BJ (cell line): ENCODE results near the gene SNAP25. TPM values are rescaled to one million over a fixed set of nuclear protein-coding genes. Genes with fewer than 3 reads are reported as not detected.

ENCODE experiments used
- CTCF ChIA-PET: fragments of 350-600 bp; formaldehyde crosslinking; extraction: SDS; loops from one replicate; lab custom pipeline; 2021; ENCODE audit warnings: antibody characterized with exemption, inconsistent platforms; lab: Yijun Ruan, JAX
- POLR2A ChIA-PET: fragments of 300-600 bp; sonication (Branson Sonifier 250); formaldehyde crosslinking; extraction: SDS; loops from one replicate; lab custom pipeline; 2021; ENCODE audit warnings: antibody characterized with exemption; lab: Charles Lee
- DNase-seq: peaks from one replicate; pipeline ENCODE4 v3.0.0-alpha.2; 2011; ENCODE audit warnings: low read depth
- H3K27me3 ChIP-seq: 2 replicates; pipeline ENCODE4 v1.6.0; 2011; ENCODE audit warnings: low read length; ENCODE audit not compliant: control insufficient read depth, insufficient read depth
- H3K36me3 ChIP-seq: 2 replicates; pipeline ENCODE4 v1.5.1; 2011; ENCODE audit warnings: low read length; ENCODE audit not compliant: control insufficient read depth, insufficient read depth
- H3K4me3 ChIP-seq: 2 replicates; pipeline ENCODE4 v1.5.1; 2011; ENCODE audit warnings: low read depth, mild to moderate bottlenecking, control low read depth, low read length
- polyA plus RNA-seq: library from polyadenylated mRNA; depleted of rRNA; stranded (reverse); fragments of >200 nt; gene quantifications from 2 replicates; pipeline ENCODE4 v1.2.3, GENCODE V29; 2011
- TF ChIP-seq, protein P1 (sequence below): IDR thresholded peaks from 2 replicates; pipeline ENCODE4 v1.5.1; 2011; ENCODE audit warnings: low read depth, mild to moderate bottlenecking, control low read depth, inconsistent platforms, low read length, moderate library complexity; ENCODE audit not compliant: insufficient read depth

Gene SNAP25
- polyA plus RNA-seq, 1 experiment = 0.56 TPM

DNA sequence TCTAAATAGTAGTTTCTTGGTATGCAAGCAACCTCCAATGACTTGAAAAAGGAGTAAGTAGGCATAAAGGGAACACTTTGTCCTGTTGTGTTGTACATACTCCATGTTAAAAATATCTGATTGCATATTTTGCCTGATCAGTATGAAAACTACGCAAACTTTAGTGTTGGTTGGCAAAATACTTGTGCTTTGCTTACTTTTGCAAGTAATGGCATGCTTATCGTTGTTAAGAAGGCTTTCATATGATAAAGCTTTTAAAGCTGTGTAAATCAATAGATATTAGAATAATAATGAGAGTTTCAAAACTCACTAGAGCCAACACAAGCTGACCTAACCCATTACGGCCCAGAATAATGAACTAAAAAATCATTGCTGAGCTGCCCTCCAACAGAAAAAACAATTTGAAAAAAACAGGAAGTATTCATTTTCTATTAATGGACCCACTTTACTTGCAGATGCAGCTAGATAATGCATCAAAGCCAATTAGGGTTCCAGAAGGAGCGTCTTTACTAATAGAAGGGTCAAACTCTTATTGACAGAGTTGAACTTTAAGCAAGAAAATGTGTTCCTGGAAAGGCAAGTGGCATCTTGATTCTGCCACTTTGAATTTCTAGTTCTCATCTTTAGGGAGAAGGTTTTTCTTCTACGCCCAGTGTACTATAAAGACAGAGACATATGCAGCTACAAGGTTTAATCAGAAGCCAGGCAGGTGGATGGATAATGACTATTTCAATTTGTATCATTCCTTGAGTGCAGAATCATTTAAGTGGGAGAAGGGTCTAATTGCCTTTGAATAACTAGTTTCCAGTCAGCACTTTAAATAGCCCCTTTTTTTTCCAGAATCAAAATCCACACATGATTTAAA is 82.2 kb downstream of the SNAP25 start:
- Histone ChIP-seq H3K4me3 (no peak overlapping the region), H3K36me3 (no peaks in the 10 kb centered on the region), H3K27me3 (no peaks in the 10 kb centered on the region; the same call in 1 of the 2 replicates)
- no peak for DNase-seq
- TF ChIP-seq, protein P1, sequence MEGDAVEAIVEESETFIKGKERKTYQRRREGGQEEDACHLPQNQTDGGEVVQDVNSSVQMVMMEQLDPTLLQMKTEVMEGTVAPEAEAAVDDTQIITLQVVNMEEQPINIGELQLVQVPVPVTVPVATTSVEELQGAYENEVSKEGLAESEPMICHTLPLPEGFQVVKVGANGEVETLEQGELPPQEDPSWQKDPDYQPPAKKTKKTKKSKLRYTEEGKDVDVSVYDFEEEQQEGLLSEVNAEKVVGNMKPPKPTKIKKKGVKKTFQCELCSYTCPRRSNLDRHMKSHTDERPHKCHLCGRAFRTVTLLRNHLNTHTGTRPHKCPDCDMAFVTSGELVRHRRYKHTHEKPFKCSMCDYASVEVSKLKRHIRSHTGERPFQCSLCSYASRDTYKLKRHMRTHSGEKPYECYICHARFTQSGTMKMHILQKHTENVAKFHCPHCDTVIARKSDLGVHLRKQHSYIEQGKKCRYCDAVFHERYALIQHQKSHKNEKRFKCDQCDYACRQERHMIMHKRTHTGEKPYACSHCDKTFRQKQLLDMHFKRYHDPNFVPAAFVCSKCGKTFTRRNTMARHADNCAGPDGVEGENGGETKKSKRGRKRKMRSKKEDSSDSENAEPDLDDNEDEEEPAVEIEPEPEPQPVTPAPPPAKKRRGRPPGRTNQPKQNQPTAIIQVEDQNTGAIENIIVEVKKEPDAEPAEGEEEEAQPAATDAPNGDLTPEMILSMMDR = no peak
- ChIA-PET POLR2A (no interaction called here), CTCF (no interaction called here)

DNA sequence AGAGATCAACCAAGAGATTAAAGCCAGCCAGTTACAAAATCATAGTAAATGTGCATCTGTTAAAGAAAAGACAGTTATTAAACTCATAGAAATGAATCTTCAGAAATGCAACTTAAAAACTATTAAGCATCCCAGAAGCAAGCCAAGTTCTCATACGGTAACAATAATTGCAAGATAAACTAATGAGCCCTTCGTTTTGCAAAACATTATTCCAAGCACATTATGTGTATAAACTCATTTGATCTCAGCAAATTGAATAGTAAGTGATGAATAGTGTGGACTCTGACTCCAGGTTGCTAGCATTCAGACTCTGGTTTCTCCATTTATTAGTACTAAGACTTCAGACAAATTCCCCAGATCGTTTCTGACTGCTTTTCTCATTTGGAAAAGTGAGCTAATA is 85.2 kb downstream of the SNAP25 start:
- H3K27me3 ChIP-seq = no peaks in the 10 kb centered on the region; the same call in 1 of the 2 replicates
- ChIA-PET CTCF (no interaction called here), POLR2A (no interaction called here)
- H3K36me3 ChIP-seq = no peaks in the 10 kb centered on the region
- no peak overlapping the region for H3K4me3 ChIP-seq
- no peak for DNase-seq
- TF ChIP-seq, protein P1 = no peak

DNA sequence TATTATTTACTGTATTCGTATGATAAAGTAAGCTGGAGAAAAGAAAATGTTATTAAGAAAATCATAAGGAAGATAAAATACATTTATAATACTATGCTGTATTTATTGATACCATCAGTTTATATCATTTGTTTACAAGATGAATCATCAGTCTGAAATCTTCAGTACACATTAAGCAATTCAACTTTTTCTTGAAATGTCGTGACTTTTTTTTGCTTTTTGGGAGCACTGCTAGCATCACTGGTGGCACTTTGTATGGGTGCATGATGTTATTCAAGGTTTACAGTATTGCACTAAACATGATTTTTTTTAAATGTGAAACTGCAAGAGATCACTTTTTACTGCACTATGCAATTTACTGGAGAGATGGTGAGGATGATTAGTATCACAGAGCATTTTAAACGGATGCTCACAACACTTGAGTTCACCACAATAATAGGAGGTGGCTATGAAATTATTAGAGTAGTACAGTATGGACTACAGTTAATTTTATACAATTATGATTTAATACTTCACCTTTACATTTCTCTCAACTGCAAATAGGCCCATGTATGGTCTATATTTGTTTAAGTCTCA is 85.9 kb downstream of the SNAP25 start:
- H3K36me3 ChIP-seq = no peaks in the 10 kb centered on the region
- DNase-seq = no peak
- H3K4me3 ChIP-seq = no peak overlapping the region
- TF ChIP-seq, protein P1 = no peak
- ChIA-PET CTCF (no interaction called here), POLR2A (no interaction called here)
- no peaks in the 10 kb centered on the region; the same call in 1 of the 2 replicates for H3K27me3 ChIP-seq

DNA sequence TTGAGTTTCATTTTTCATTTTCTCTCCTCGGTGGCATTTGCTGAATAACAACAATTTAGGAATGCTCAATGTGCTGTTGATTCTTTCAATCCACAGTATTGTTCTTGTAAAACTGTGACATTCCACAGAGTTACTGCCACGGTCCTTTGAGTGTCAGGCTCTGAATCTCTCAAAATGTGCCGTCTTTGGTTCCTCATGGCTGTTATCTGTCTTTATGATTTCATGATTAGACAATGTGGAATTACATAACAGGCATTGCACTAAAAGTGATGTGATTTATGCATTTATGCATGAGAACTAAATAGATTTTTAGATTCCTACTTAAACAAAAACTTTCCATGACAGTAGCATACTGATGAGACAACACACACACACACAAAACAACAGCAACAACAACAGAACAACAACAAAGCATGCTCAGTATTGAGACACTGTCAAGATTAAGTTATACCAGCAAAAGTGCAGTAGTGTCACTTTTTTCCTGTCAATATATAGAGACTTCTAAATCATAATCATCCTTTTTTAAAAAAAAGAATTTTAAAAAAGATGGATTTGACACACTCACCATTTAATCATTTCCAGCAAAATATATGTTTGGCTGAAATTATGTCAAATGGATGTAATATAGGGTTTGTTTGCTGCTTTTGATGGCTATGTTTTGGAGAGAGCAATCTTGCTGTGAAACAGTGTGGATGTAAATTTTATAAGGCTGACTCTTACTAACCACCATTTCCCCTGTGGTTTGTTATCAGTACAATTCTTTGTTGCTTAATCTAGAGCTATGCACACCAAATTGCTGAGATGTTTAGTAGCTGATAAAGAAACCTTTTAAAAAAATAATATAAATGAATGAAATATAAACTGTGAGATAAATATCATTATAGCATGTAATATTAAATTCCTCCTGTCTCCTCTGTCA is 88.1 kb downstream of the SNAP25 start:
- Histone ChIP-seq H3K4me3 (no peak overlapping the region), H3K36me3 (no peaks in the 10 kb centered on the region), H3K27me3 (no peaks in the 10 kb centered on the region; the same call in 1 of the 2 replicates)
- peak; percentile 45 for DNase-seq
- ChIA-PET CTCF (interaction anchor here (1.0 kb wide), 1 partner anchor 12 kb away, joined by 3 read pairs; no protein-coding TSS in a partner anchor), POLR2A (interaction anchor here (0.7 kb wide), 1 partner anchor 24 kb away, joined by 3 read pairs; no protein-coding TSS in a partner anchor)
- TF ChIP-seq, protein P1 = no peak
